ENCODE measurements around the gene TMEM132D.

DNA sequence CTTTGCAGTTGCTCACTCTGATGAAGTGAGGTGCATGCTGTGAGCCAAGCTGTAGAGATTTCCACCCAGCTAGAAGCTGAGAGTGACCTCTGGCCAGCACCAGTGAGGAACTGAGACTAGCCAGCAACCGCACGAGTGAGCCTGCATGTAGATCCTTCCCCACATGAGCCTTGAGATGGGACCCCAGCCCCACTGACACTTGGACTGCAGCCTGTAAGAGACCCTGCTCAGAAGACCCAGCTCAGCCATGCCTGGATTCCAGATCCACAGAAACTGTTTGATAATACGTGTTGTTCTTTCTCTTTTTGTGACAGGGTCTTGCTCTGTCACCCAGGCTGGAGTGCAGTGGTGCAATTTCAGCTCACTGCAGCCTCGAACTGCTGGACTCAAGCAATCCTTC is 821.4 kb downstream of the TMEM132D start:
- TF ChIP-seq, protein P1, sequence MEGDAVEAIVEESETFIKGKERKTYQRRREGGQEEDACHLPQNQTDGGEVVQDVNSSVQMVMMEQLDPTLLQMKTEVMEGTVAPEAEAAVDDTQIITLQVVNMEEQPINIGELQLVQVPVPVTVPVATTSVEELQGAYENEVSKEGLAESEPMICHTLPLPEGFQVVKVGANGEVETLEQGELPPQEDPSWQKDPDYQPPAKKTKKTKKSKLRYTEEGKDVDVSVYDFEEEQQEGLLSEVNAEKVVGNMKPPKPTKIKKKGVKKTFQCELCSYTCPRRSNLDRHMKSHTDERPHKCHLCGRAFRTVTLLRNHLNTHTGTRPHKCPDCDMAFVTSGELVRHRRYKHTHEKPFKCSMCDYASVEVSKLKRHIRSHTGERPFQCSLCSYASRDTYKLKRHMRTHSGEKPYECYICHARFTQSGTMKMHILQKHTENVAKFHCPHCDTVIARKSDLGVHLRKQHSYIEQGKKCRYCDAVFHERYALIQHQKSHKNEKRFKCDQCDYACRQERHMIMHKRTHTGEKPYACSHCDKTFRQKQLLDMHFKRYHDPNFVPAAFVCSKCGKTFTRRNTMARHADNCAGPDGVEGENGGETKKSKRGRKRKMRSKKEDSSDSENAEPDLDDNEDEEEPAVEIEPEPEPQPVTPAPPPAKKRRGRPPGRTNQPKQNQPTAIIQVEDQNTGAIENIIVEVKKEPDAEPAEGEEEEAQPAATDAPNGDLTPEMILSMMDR (IDR thresholded peaks at IDR 0.05; ENCODE audit: poor library complexity) = no peak
- no peak for TF ChIP-seq EZH2 (IDR thresholded peaks at IDR 0.05; ENCODE audit: borderline replicate concordance)
